Measurements from ENCODE around the gene CSNK1G2. TPM values are rescaled to one million over a fixed set of nuclear protein-coding genes. Genes with fewer than 3 reads are reported as not detected.

CSNK1G2 gene
- total RNA-seq, 1 experiment from 2014 or later: 100.0 TPM

DNA sequence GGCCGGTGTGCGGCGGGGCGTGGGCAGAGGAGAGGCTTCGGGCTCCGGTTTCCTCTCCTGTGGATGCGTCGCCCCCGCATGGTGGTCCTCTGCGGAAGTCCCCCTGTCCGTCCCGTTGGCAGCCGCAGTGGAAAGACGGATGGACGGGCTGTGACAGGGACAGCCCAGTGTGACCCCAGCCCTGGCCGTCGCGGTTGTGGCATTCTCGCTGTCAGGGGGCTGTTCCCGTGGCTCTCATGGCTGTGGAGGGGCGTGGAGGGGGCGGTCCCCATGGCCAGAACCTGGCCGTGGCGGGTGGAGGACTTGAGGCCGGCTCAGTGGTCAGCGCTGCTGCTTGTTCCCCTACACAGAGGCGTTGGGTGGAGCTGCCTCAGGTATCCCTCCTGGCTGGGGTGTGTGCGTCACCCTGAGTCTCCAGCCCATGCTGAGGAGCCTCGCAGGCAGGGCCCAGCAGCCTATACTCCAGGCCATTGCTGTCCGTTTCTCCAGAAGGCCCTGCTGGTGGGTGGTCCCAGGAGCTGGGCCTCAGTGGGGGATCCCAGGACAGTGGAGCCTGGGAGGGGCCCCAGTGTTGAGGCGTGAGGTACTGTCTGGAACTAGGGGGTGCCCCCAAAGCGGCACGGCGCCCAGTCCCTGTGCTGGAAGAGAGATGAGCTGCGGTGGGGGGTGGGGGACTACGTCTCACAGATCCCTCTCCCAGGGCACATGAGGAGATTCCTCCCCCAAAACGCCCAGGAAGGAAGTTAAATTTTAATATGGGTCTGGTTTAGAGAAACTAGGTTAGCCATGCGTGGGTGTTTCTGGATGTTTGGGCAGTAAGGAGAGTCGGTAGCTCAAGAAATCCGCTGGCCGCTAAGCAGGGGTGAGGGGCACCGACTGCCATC, 20.3 kb downstream of the CSNK1G2 start:
- peaks cover 2% of the 10 kb centered on the region for H4K20me1 ChIP-seq (ENCODE audit: control insufficient read depth, insufficient read depth, insufficient read length)
- no peaks in the 10 kb centered on the region for H3K27me3 ChIP-seq (ENCODE audit: insufficient read depth, low read length)
- no peak overlapping the region for H3K14ac ChIP-seq (ENCODE audit: insufficient read depth, low read length)
- H3K79me2 ChIP-seq (ENCODE audit: insufficient read depth, low read length): peaks cover 14% of the 10 kb centered on the region; the same call in 1 of the 2 replicates
- no peak overlapping the region for H4K5ac ChIP-seq (ENCODE audit: insufficient read length, low read depth, low read length)
- no peak overlapping the region for H2BK15ac ChIP-seq (ENCODE audit: low read depth, low read length)
- H3K27ac ChIP-seq (ENCODE audit: insufficient read length, low read depth, low read length): no peak overlapping the region
- Mint-ChIP-seq H3K4me1 (peaks cover 3 to 9% of the 10 kb centered on the region in 2 experiments; a peak in 3 of 4 replicates), H3K27me3 (ENCODE audit: low read depth) (no peaks in the 10 kb centered on the region), H3K36me3 (ENCODE audit: insufficient read depth in 1 of 3, low read depth in 3 of 3) (peaks cover 1 to 13% (median 13%) of the 10 kb centered on the region in 3 experiments; a peak in 4 of 7 replicates), H3K4me3 (no peak overlapping the region), H3K27ac (peak overlapping the region in 1 of 3 experiments; percentile 36; a peak in 1 of 7 replicates), H3K9me3 (no peaks in the 10 kb centered on the region)
- peaks cover 6% of the 10 kb centered on the region for H3K79me1 ChIP-seq (ENCODE audit: insufficient read depth, low read depth, low read length, poor library complexity, severe bottlenecking)
- no peaks in the 10 kb centered on the region for H3K4me1 ChIP-seq (ENCODE audit: insufficient read depth, low read length)
- TF ChIP-seq, protein P1, sequence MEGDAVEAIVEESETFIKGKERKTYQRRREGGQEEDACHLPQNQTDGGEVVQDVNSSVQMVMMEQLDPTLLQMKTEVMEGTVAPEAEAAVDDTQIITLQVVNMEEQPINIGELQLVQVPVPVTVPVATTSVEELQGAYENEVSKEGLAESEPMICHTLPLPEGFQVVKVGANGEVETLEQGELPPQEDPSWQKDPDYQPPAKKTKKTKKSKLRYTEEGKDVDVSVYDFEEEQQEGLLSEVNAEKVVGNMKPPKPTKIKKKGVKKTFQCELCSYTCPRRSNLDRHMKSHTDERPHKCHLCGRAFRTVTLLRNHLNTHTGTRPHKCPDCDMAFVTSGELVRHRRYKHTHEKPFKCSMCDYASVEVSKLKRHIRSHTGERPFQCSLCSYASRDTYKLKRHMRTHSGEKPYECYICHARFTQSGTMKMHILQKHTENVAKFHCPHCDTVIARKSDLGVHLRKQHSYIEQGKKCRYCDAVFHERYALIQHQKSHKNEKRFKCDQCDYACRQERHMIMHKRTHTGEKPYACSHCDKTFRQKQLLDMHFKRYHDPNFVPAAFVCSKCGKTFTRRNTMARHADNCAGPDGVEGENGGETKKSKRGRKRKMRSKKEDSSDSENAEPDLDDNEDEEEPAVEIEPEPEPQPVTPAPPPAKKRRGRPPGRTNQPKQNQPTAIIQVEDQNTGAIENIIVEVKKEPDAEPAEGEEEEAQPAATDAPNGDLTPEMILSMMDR (conservative IDR thresholded peaks at IDR 0.05): no peak
- H3K9ac ChIP-seq (ENCODE audit: extremely low read depth, insufficient read length, low read length): no peak overlapping the region
- H2AK5ac ChIP-seq (ENCODE audit: insufficient read length, low read length): no peak overlapping the region
- H2BK120ac ChIP-seq (ENCODE audit: low read depth, low read length, poor library complexity, severe bottlenecking): no peak overlapping the region
- H2BK5ac ChIP-seq (ENCODE audit: insufficient read length, low read length): no peak overlapping the region
- no peak overlapping the region for H3T11ph ChIP-seq (ENCODE audit: low read length)
- no peaks in the 10 kb centered on the region for H3K9me3 ChIP-seq (ENCODE audit: control insufficient read depth, low read depth, low read length)
- no peak overlapping the region for H3K4me2 ChIP-seq (ENCODE audit: insufficient read depth, insufficient read length, low read length)
- no peak overlapping the region for H3K56ac ChIP-seq (ENCODE audit: insufficient read length, low read depth, low read length)
- no peak overlapping the region for H3K4ac ChIP-seq (ENCODE audit: low read depth, low read length)
- H3K18ac ChIP-seq (ENCODE audit: insufficient read length, low read depth, low read length): no peak overlapping the region
- no peak overlapping the region for H2AFZ ChIP-seq (ENCODE audit: low read length)
- H3K23ac ChIP-seq (ENCODE audit: insufficient read length, low read depth, low read length): no peak overlapping the region
- H2BK20ac ChIP-seq (ENCODE audit: low read depth, low read length, poor library complexity, severe bottlenecking): no peak overlapping the region
- no peaks in the 10 kb centered on the region for H3K23me2 ChIP-seq (ENCODE audit: insufficient read length, low read depth, low read length, poor library complexity, severe bottlenecking)
- no peak for DNase-seq
- no CpG with 5 or more reads among the region's 42 CpGs for WGBS (ENCODE audit: extremely low coverage, insufficient read length, low lambda C conversion rate)
- no peak overlapping the region for H4K8ac ChIP-seq (replicated peaks; ENCODE audit: insufficient read length, low read depth, low read length)
- H2BK12ac ChIP-seq (ENCODE audit: insufficient read length, low read depth, low read length): no peak overlapping the region
- no peak overlapping the region for H4K91ac ChIP-seq (ENCODE audit: insufficient read length, low read depth, low read length)
